Osteoblast (primary cell): Measurements from ENCODE around the gene SLC18A3. TPM values are rescaled to one million over a fixed set of nuclear protein-coding genes. Genes with fewer than 3 reads are reported as not detected.

Experiments
- DNase-seq: peaks from one replicate; pipeline ENCODE4 v3.0.0; 2011; ENCODE audit warnings: low spot score, mixed read lengths; ENCODE audit not compliant: insufficient read length; ENCODE audit errors: missing footprints
- H2AFZ ChIP-seq: 2 replicates; pipeline ENCODE4 v1.6.0; 2011; ENCODE audit warnings: mild to moderate bottlenecking, low read length
- H3K27ac ChIP-seq: 2 replicates; pipeline ENCODE4 v1.5.1; 2011; ENCODE audit warnings: mild to moderate bottlenecking, low read depth, low read length, moderate library complexity
- H3K27me3 ChIP-seq: 2 replicates; pipeline ENCODE4 v1.6.0; 2012; ENCODE audit warnings: mild to moderate bottlenecking, control low read depth, inconsistent platforms, low read length, moderate library complexity; ENCODE audit not compliant: insufficient read depth
- H3K36me3 ChIP-seq: 2 replicates; pipeline ENCODE4 v1.5.1; 2011; ENCODE audit warnings: mild to moderate bottlenecking, low read length, control low read depth, moderate library complexity; ENCODE audit not compliant: insufficient read depth
- H3K4me1 ChIP-seq: 2 replicates; pipeline ENCODE4 v1.5.1; 2011; ENCODE audit warnings: mild to moderate bottlenecking, low read length, control low read depth, moderate library complexity; ENCODE audit not compliant: insufficient read depth
- H3K4me2 ChIP-seq: 2 replicates; pipeline ENCODE4 v1.6.0; 2011; ENCODE audit warnings: mild to moderate bottlenecking, low read length; ENCODE audit not compliant: insufficient read depth
- H3K4me3 ChIP-seq: fragments of 200-600 bp; sonication (generic); 3 replicates; pipeline ENCODE4 v1.5.1; 2012; ENCODE audit warnings: mild to moderate bottlenecking, low read length, inconsistent platforms; ENCODE audit not compliant: insufficient read depth
- H3K79me2 ChIP-seq: 2 replicates; pipeline ENCODE4 v1.6.0; 2012; ENCODE audit warnings: mild to moderate bottlenecking, low read length, control low read depth, inconsistent platforms; ENCODE audit not compliant: insufficient read depth
- H3K9me3 ChIP-seq: 2 replicates; pipeline ENCODE4 v1.5.1; 2011; ENCODE audit warnings: low read depth, low read length, control low read depth
- H4K20me1 ChIP-seq: 2 replicates; pipeline ENCODE4 v1.6.0; 2012; ENCODE audit warnings: mild to moderate bottlenecking, low read length, control low read depth; ENCODE audit not compliant: insufficient read depth
- total RNA-seq: library from RNA; depleted of rRNA; stranded (reverse); fragments of >200 nt; gene quantifications from 2 replicates; pipeline ENCODE4 v1.2.3, GENCODE V29; 2012
- TF ChIP-seq, protein P1 (sequence below): IDR thresholded peaks from 2 replicates; pipeline ENCODE4 v1.5.1; 2011; ENCODE audit warnings: mild to moderate bottlenecking, low read depth, low read length, moderate library complexity; ENCODE audit errors: extremely low read depth

SLC18A3 gene
- total RNA-seq, 1 donor = not detected

DNA sequence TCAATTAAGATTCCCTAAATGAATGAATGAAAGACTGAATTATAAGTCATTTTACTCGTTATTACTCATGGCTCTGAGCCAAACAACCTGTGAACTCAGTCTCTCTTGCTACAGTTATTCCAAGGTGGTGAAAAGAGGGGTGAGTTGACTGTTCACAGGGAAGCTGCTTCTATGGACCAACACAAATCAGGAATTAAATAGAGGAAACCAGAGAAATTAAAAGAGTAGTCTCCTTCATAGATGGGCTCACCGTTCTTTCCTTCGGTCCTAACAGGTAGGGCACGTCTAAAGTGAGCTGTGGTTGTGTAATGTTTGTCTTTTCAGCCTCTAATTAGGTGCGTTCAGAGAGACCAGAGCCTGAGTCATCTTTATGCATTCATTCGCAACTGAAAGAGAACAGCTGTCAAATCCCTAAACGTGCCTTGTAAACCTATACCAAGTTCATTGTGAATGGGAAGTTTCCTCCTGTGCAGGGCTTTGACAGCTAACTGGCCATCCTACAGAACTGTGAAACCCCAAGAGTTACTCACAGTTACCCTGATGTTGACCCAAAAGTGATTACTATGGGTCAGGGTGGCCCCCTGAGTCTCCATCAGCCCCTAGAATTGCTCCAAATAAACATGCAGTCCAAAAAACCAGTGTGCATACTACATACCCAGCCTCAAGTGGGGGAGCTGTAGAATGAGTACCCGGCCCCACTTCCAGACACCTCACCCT lies 51.2 kb downstream of the SLC18A3 start:
- Histone ChIP-seq H3K27me3 (no peaks in the 10 kb centered on the region), H2AFZ (no peak overlapping the region), H3K36me3 (no peaks in the 10 kb centered on the region), H3K79me2 (no peaks in the 10 kb centered on the region), H4K20me1 (no peaks in the 10 kb centered on the region), H3K4me2 (no peak overlapping the region), H3K9me3 (no peaks in the 10 kb centered on the region), H3K4me3 (no peak overlapping the region), H3K4me1 (no peaks in the 10 kb centered on the region), H3K27ac (no peak overlapping the region)
- no peak for DNase-seq
- TF ChIP-seq, protein P1, sequence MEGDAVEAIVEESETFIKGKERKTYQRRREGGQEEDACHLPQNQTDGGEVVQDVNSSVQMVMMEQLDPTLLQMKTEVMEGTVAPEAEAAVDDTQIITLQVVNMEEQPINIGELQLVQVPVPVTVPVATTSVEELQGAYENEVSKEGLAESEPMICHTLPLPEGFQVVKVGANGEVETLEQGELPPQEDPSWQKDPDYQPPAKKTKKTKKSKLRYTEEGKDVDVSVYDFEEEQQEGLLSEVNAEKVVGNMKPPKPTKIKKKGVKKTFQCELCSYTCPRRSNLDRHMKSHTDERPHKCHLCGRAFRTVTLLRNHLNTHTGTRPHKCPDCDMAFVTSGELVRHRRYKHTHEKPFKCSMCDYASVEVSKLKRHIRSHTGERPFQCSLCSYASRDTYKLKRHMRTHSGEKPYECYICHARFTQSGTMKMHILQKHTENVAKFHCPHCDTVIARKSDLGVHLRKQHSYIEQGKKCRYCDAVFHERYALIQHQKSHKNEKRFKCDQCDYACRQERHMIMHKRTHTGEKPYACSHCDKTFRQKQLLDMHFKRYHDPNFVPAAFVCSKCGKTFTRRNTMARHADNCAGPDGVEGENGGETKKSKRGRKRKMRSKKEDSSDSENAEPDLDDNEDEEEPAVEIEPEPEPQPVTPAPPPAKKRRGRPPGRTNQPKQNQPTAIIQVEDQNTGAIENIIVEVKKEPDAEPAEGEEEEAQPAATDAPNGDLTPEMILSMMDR = no peak

Other genes starting within 250 kb of the SLC18A3 start
- under 0.01 TPM in 1 of 2 replicates, not detected in the other for gene DRGX, start 214.2 kb upstream of the SLC18A3 start, total RNA-seq
- 52.7 and 54.3 TPM in 2 replicates for gene ERCC6, start 71.2 kb upstream of the SLC18A3 start, total RNA-seq
- gene CHAT, start 3.7 kb downstream of the SLC18A3 start, total RNA-seq = not detected in 2 replicates
- gene C10orf53, start 69.3 kb downstream of the SLC18A3 start, total RNA-seq = not detected in 2 replicates
- under 0.01 and 0.36 TPM in 2 replicates for gene OGDHL, start 152.0 kb downstream of the SLC18A3 start, total RNA-seq